ENCODE results near the gene RTN1.
"Not testable (repeated sequence)": the region's sequence is repeated elsewhere in the genome, so short reads cannot be mapped to it uniquely, and the experiment has no call there.

The RTN1 gene

GRCh38 chr14:59699442-59699841 is 171.1 kb downstream of the RTN1 start:
- no peak for ATAC-seq

- no peak for ATAC-seq
Measured at GRCh38 chr14:59698793-59699192, 171.8 kb downstream of the RTN1 start.

- ATAC-seq, result no peak
Measured at GRCh38 chr14:59695198-59695597, 175.4 kb downstream of the RTN1 start.

GRCh38 chr14:59691266-59691665 is 179.3 kb downstream of the RTN1 start:
- ATAC-seq, result no peak

- no peak for ATAC-seq
Measured at GRCh38 chr14:59690426-59690825, 180.2 kb downstream of the RTN1 start.

- no peak for ATAC-seq
Measured at GRCh38 chr14:59688224-59689170, 182.1 kb downstream of the RTN1 start.

GRCh38 chr14:59687663-59688062 is 182.9 kb downstream of the RTN1 start:
- ATAC-seq, result no peak

- ATAC-seq, result no peak
Measured at GRCh38 chr14:59679872-59680271, 190.7 kb downstream of the RTN1 start.

- no peak for ATAC-seq
Measured at GRCh38 chr14:59678352-59678751, 192.2 kb downstream of the RTN1 start.

GRCh38 chr14:59677771-59678231 is 192.8 kb downstream of the RTN1 start:
- ATAC-seq, result no peak

- ATAC-seq, result no peak
Measured at GRCh38 chr14:59675394-59675793, 195.2 kb downstream of the RTN1 start.

- ATAC-seq, result no peak
Measured at GRCh38 chr14:59664741-59665140, 205.8 kb downstream of the RTN1 start.

- ATAC-seq, result no peak
Measured at GRCh38 chr14:59657769-59658168, 212.8 kb downstream of the RTN1 start.

- no peak for ATAC-seq
Measured at GRCh38 chr14:59656473-59656872, 214.1 kb downstream of the RTN1 start.

GRCh38 chr14:59654131-59654530 is 216.4 kb downstream of the RTN1 start:
- not testable (repeated sequence) for ATAC-seq

GRCh38 chr14:59646832-59647231 is 223.7 kb downstream of the RTN1 start:
- not testable (repeated sequence) for ATAC-seq

GRCh38 chr14:59638885-59639284 is 231.7 kb downstream of the RTN1 start:
- no peak for ATAC-seq

GRCh38 chr14:59634617-59635016 is 236.0 kb downstream of the RTN1 start:
- ATAC-seq, result no peak

- no peak for ATAC-seq
Measured at GRCh38 chr14:59633486-59633885, 237.1 kb downstream of the RTN1 start.

- ATAC-seq, result no peak
Measured at GRCh38 chr14:59632381-59632780, 238.2 kb downstream of the RTN1 start.

GRCh38 chr14:59631237-59631636 is 239.3 kb downstream of the RTN1 start:
- no peak for ATAC-seq

- ATAC-seq, result no peak
Measured at GRCh38 chr14:59630288-59630963, 240.2 kb downstream of the RTN1 start.

GRCh38 chr14:59629444-59630287 is 240.9 kb downstream of the RTN1 start:
- no peak for ATAC-seq
